OCI-LY1 (cell line): ENCODE measurements around the gene GAGE12G.
"Not testable (repeated sequence)": the region's sequence is repeated elsewhere in the genome, so short reads cannot be mapped to it uniquely, and the experiment has no call there.

Experiments
- H2AFZ ChIP-seq: fragments of 200-600 bp; sonication (generic), shearing (Covaris generic); 2 replicates; pipeline ENCODE4 v1.6.0; 2014; ENCODE audit warnings: antibody characterized with exemption, mild to moderate bottlenecking, low read length
- H3F3A ChIP-seq: fragments of 200-600 bp; sonication (generic), shearing (Covaris generic); 2 replicates; pipeline ENCODE4 v1.6.0; 2014; ENCODE audit warnings: mild to moderate bottlenecking, antibody characterized with exemption, low read length, moderate library complexity; ENCODE audit not compliant: insufficient read depth
- H3K27ac ChIP-seq: fragments of 200-600 bp; sonication (generic); 2 replicates; pipeline ENCODE4 v1.5.1; 2014; ENCODE audit warnings: low read length, mixed run types, mild to moderate bottlenecking, low read depth; ENCODE audit not compliant: poor library complexity, severe bottlenecking
- H3K27me3 ChIP-seq: fragments of 200-600 bp; sonication (generic); 2 replicates; pipeline ENCODE4 v1.6.0; 2014; ENCODE audit warnings: antibody characterized with exemption, mild to moderate bottlenecking, low read length, moderate library complexity; ENCODE audit not compliant: insufficient read depth
- H3K36me3 ChIP-seq: fragments of 200-600 bp; sonication (generic); 2 replicates; pipeline ENCODE4 v1.6.1; 2014; ENCODE audit warnings: mild to moderate bottlenecking, antibody characterized with exemption, low read length, moderate library complexity, mixed read lengths; ENCODE audit not compliant: insufficient read depth
- H3K4me1 ChIP-seq: fragments of 200-600 bp; sonication (generic); 2 replicates; pipeline ENCODE4 v1.5.1; 2014; ENCODE audit warnings: mild to moderate bottlenecking, low read length, moderate library complexity; ENCODE audit not compliant: insufficient read depth, severe bottlenecking
- H3K4me2 ChIP-seq: fragments of 200-600 bp; sonication (generic), shearing (Covaris generic); 2 replicates; pipeline ENCODE4 v1.6.1; 2014; ENCODE audit warnings: low read length
- H3K4me3 ChIP-seq: fragments of 200-600 bp; sonication (generic); 2 replicates; pipeline ENCODE4 v1.5.1; 2014; ENCODE audit warnings: low read length, low read depth, mild to moderate bottlenecking, mixed read lengths; ENCODE audit not compliant: poor library complexity, severe bottlenecking
- H3K79me2 ChIP-seq: fragments of 200-600 bp; shearing (Covaris generic); 2 replicates; pipeline ENCODE4 v1.6.1; 2016; ENCODE audit warnings: mixed run types, low read length, mixed read lengths; ENCODE audit not compliant: insufficient read depth
- H3K9ac ChIP-seq: fragments of 200-600 bp; sonication (generic), shearing (Covaris generic); 2 replicates; pipeline ENCODE4 v1.6.1; 2014; ENCODE audit warnings: mild to moderate bottlenecking, low read length, mixed read lengths
- H3K9me2 ChIP-seq: fragments of 200-600 bp; sonication (generic), shearing (Covaris generic); 2 replicates; pipeline ENCODE4 v1.6.1; 2014; ENCODE audit warnings: low read depth, mild to moderate bottlenecking, low read length, mixed read lengths
- H3K9me3 ChIP-seq: fragments of 200-600 bp; shearing (Covaris generic); 2 replicates; pipeline ENCODE4 v1.6.1; 2014; ENCODE audit warnings: low read length, mixed read lengths
- H4K20me1 ChIP-seq: fragments of 200-600 bp; sonication (generic), shearing (Covaris generic); 2 replicates; pipeline ENCODE4 v1.6.0; 2016; ENCODE audit warnings: mild to moderate bottlenecking, low read length; ENCODE audit not compliant: insufficient read depth

The GAGE12G gene, protein sequence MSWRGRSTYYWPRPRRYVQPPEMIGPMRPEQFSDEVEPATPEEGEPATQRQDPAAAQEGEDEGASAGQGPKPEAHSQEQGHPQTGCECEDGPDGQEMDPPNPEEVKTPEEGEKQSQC

DNA sequence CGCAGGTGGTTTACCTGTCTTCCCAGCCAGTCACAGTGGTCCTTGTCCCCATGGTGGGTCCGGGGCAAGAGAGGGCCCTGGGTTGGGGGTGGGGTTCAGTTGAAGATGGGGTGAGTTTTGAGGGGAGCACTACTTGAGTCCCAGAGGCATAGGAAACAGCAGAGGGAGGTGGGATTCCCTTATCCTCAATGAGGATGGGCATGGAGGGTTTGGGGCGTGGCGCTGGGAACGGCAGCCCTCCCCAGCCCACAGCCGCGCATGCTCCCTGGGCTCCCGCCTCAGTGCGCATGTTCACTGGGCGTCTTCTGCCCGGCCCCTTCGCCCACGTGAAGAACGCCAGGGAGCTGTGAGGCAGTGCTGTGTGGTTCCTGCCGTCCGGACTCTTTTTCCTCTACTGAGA lies at the start of gene GAGE12G:
Gene GAGE12G, plus strand, starts transcription at position 301 of the 400 bp plus-strand sequence. CDS start 1,155 bp downstream, outside the sequence.
- H3K9ac ChIP-seq, H3K9me2 ChIP-seq, H3K9me3 ChIP-seq, H3K4me3 ChIP-seq, H3K27me3 ChIP-seq, H3K4me2 ChIP-seq, H4K20me1 ChIP-seq, H3K27ac ChIP-seq, H3K79me2 ChIP-seq, H3K4me1 ChIP-seq, H3F3A ChIP-seq, H2AFZ ChIP-seq, H3K36me3 ChIP-seq: not testable (repeated sequence)

DNA sequence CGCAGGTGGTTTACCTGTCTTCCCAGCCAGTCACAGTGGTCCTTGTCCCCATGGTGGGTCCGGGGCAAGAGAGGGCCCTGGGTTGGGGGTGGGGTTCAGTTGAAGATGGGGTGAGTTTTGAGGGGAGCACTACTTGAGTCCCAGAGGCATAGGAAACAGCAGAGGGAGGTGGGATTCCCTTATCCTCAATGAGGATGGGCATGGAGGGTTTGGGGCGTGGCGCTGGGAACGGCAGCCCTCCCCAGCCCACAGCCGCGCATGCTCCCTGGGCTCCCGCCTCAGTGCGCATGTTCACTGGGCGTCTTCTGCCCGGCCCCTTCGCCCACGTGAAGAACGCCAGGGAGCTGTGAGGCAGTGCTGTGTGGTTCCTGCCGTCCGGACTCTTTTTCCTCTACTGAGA lies 38.3 kb upstream of the GAGE12G start, which contains the start of gene GAGE12C:
Gene GAGE12C, plus strand, starts transcription at position 301 of the 400 bp plus-strand sequence. CDS start 1,155 bp downstream, outside the sequence.
- not testable (repeated sequence) for H3K36me3 ChIP-seq, H3K4me3 ChIP-seq, H3K4me1 ChIP-seq, H2AFZ ChIP-seq, H3K9me3 ChIP-seq, H3K27me3 ChIP-seq, H3K27ac ChIP-seq, H4K20me1 ChIP-seq, H3K9ac ChIP-seq, H3K9me2 ChIP-seq, H3K4me2 ChIP-seq, H3K79me2 ChIP-seq, H3F3A ChIP-seq

DNA sequence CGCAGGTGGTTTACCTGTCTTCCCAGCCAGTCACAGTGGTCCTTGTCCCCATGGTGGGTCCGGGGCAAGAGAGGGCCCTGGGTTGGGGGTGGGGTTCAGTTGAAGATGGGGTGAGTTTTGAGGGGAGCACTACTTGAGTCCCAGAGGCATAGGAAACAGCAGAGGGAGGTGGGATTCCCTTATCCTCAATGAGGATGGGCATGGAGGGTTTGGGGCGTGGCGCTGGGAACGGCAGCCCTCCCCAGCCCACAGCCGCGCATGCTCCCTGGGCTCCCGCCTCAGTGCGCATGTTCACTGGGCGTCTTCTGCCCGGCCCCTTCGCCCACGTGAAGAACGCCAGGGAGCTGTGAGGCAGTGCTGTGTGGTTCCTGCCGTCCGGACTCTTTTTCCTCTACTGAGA lies 28.8 kb upstream of the GAGE12G start, which contains the start of gene GAGE12D:
Gene GAGE12D, plus strand, starts transcription at position 301 of the 400 bp plus-strand sequence. CDS start 1,155 bp downstream, outside the sequence.
- not testable (repeated sequence) for H3K4me2 ChIP-seq, H3K9me2 ChIP-seq, H2AFZ ChIP-seq, H3K9ac ChIP-seq, H3K9me3 ChIP-seq, H3K79me2 ChIP-seq, H3K27ac ChIP-seq, H3F3A ChIP-seq, H3K36me3 ChIP-seq, H3K4me1 ChIP-seq, H3K4me3 ChIP-seq, H3K27me3 ChIP-seq, H4K20me1 ChIP-seq

DNA sequence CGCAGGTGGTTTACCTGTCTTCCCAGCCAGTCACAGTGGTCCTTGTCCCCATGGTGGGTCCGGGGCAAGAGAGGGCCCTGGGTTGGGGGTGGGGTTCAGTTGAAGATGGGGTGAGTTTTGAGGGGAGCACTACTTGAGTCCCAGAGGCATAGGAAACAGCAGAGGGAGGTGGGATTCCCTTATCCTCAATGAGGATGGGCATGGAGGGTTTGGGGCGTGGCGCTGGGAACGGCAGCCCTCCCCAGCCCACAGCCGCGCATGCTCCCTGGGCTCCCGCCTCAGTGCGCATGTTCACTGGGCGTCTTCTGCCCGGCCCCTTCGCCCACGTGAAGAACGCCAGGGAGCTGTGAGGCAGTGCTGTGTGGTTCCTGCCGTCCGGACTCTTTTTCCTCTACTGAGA lies 19.2 kb upstream of the GAGE12G start, which contains the start of gene GAGE12E:
Gene GAGE12E, plus strand, starts transcription at position 301 of the 400 bp plus-strand sequence. CDS start 1,155 bp downstream, outside the sequence.
- not testable (repeated sequence) for H3K27ac ChIP-seq, H3K4me3 ChIP-seq, H3K4me2 ChIP-seq, H3F3A ChIP-seq, H3K36me3 ChIP-seq, H3K27me3 ChIP-seq, H2AFZ ChIP-seq, H3K9me3 ChIP-seq, H3K4me1 ChIP-seq, H3K9ac ChIP-seq, H4K20me1 ChIP-seq, H3K9me2 ChIP-seq, H3K79me2 ChIP-seq

DNA sequence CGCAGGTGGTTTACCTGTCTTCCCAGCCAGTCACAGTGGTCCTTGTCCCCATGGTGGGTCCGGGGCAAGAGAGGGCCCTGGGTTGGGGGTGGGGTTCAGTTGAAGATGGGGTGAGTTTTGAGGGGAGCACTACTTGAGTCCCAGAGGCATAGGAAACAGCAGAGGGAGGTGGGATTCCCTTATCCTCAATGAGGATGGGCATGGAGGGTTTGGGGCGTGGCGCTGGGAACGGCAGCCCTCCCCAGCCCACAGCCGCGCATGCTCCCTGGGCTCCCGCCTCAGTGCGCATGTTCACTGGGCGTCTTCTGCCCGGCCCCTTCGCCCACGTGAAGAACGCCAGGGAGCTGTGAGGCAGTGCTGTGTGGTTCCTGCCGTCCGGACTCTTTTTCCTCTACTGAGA lies 9.7 kb upstream of the GAGE12G start, which contains the start of gene GAGE12F:
Gene GAGE12F, plus strand, starts transcription at position 301 of the 400 bp plus-strand sequence. CDS start 1,155 bp downstream, outside the sequence.
- not testable (repeated sequence) for H3K4me2 ChIP-seq, H3K4me1 ChIP-seq, H3K9me2 ChIP-seq, H3K27me3 ChIP-seq, H4K20me1 ChIP-seq, H3K79me2 ChIP-seq, H3K4me3 ChIP-seq, H3K9me3 ChIP-seq, H3K27ac ChIP-seq, H2AFZ ChIP-seq, H3K9ac ChIP-seq, H3F3A ChIP-seq, H3K36me3 ChIP-seq

DNA sequence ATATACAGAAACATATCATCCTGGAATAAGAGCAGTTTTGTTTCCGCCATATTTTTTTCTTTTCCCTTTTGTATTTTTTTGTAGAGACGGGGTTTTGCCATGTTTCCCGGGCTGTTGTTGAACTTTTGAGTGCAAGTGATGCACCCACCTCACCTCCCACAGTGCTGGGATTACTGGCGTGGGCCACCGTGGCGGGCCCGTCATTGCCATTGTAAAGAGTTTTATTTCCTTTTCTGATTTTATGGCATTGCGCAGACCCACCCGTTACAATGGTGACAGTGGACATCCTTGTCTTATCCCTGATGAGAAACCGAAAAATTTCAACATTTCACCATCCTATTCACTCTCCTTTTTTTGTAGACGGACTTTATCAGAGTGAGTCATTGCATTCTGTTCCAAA lies 1.5 kb upstream of the GAGE12G start:
- H2AFZ ChIP-seq, H3K9me2 ChIP-seq, H3K36me3 ChIP-seq: not testable (repeated sequence)

DNA sequence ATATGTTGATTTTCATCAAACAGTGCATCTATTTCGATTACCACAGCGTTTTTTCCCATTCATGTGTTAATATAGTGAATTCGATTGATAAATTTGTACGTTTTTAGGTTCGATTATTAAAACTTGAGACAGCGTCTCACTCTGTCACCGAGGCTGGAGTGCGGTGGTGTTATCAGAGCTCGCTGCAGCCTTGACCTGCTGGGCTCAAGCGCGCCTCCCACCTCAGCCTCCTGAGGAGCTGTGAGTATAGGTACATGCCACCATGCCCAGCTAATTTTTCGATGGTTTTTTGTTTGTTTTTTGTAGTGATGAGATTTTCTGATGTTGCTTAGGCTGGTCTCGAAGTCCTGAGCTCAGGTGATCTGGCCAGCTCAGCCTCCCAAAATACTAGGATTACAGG lies 1.0 kb upstream of the GAGE12G start:
- not testable (repeated sequence) for H3F3A ChIP-seq, H3K9ac ChIP-seq, H3K4me1 ChIP-seq, H2AFZ ChIP-seq, H3K27me3 ChIP-seq, H3K4me3 ChIP-seq, H3K9me3 ChIP-seq, H3K36me3 ChIP-seq, H4K20me1 ChIP-seq, H3K27ac ChIP-seq, H3K4me2 ChIP-seq, H3K9me2 ChIP-seq, H3K79me2 ChIP-seq

More for the DNA sequence above, 1.5 kb upstream of the GAGE12G start:
- not testable (repeated sequence) for H4K20me1 ChIP-seq, H3K27me3 ChIP-seq, H3K4me1 ChIP-seq, H3K4me3 ChIP-seq, H3F3A ChIP-seq, H3K9me3 ChIP-seq, H3K4me2 ChIP-seq, H3K9ac ChIP-seq, H3K79me2 ChIP-seq, H3K27ac ChIP-seq

DNA sequence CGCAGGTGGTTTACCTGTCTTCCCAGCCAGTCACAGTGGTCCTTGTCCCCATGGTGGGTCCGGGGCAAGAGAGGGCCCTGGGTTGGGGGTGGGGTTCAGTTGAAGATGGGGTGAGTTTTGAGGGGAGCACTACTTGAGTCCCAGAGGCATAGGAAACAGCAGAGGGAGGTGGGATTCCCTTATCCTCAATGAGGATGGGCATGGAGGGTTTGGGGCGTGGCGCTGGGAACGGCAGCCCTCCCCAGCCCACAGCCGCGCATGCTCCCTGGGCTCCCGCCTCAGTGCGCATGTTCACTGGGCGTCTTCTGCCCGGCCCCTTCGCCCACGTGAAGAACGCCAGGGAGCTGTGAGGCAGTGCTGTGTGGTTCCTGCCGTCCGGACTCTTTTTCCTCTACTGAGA lies 9.4 kb downstream of the GAGE12G start, which contains the start of gene GAGE12H:
Gene GAGE12H, plus strand, starts transcription at position 301 of the 400 bp plus-strand sequence. CDS start 1,155 bp downstream, outside the sequence.
- not testable (repeated sequence) for H2AFZ ChIP-seq, H3K36me3 ChIP-seq, H3K79me2 ChIP-seq, H4K20me1 ChIP-seq, H3K4me1 ChIP-seq, H3K9me2 ChIP-seq, H3K9ac ChIP-seq, H3K4me3 ChIP-seq, H3K4me2 ChIP-seq, H3F3A ChIP-seq, H3K27ac ChIP-seq, H3K27me3 ChIP-seq, H3K9me3 ChIP-seq
